A673 (cell line): ENCODE data around the gene HEXD. TPM values are rescaled to one million over a fixed set of nuclear protein-coding genes. Genes with fewer than 3 reads are reported as not detected.
"Not testable (repeated sequence)": the region's sequence is repeated elsewhere in the genome, so short reads cannot be mapped to it uniquely, and the experiment has no call there.

ENCODE experiments used
- BruUV-seq: library from RNA; stranded (reverse); fragments of 400-500 nt; replicated peaks from 2 replicates; lab custom pipeline; 2021; lab: Mats Ljungman, UMichigan
- CTCF ChIA-PET: fragments of 300-600 bp; sonication (Branson Sonifier 250); formaldehyde crosslinking; loops from one replicate; lab custom pipeline; 2022; ENCODE audit warnings: antibody characterized with exemption; lab: Charles Lee
- POLR2A ChIA-PET: fragments of 300-600 bp; sonication (Branson Sonifier 250); formaldehyde crosslinking; loops from one replicate; lab custom pipeline; 2022; ENCODE audit warnings: antibody characterized with exemption; ENCODE audit not compliant: low non-redundant PET; lab: Charles Lee
- DNase-seq: peaks from one replicate; pipeline ENCODE4 v3.0.0-alpha.2; 2015; ENCODE audit warnings: low spot score
- H3K27ac ChIP-seq: fragments of 200-600 bp; sonication (generic); 2 replicates; pipeline ENCODE4 v1.5.1; 2016; ENCODE audit warnings: mixed run types, low read depth, mild to moderate bottlenecking, mixed read lengths, antibody characterized with exemption, low read length; ENCODE audit not compliant: poor library complexity, severe bottlenecking
- H3K27me3 ChIP-seq: fragments of 200-600 bp; sonication (generic); replicated peaks from 2 replicates; pipeline ENCODE4 v1.6.1; 2017; ENCODE audit warnings: mixed run types, low read depth, mild to moderate bottlenecking, mixed read lengths, antibody characterized with exemption, low read length; ENCODE audit not compliant: insufficient read depth, poor library complexity
- H3K36me3 ChIP-seq: fragments of 200-600 bp; sonication (generic); 2 replicates; pipeline ENCODE4 v1.6.1; 2016; ENCODE audit warnings: mixed run types, mild to moderate bottlenecking, mixed read lengths, antibody characterized with exemption, low read length; ENCODE audit not compliant: insufficient read depth, poor library complexity, severe bottlenecking
- H3K4me1 ChIP-seq: fragments of 200-600 bp; sonication (generic); 2 replicates; pipeline ENCODE4 v1.6.1; 2017; ENCODE audit warnings: mixed run types, mild to moderate bottlenecking, mixed read lengths, antibody characterized with exemption, low read length; ENCODE audit not compliant: insufficient read depth, poor library complexity, severe bottlenecking
- H3K4me3 ChIP-seq: fragments of 200-600 bp; sonication (generic); 2 replicates; pipeline ENCODE4 v1.5.1; 2016; ENCODE audit warnings: low read depth, mixed run types, mild to moderate bottlenecking, mixed read lengths, low read length; ENCODE audit not compliant: poor library complexity, severe bottlenecking
- H3K9me3 ChIP-seq: fragments of 200-600 bp; sonication (generic); 2 replicates; pipeline ENCODE4 v1.6.1; 2016; ENCODE audit warnings: mixed run types, low read depth, mild to moderate bottlenecking, mixed read lengths, antibody characterized with exemption, low read length; ENCODE audit not compliant: poor library complexity, severe bottlenecking
- CTCF ChIP-seq: fragments of 300-800, 200-600 bp; sonication (generic); conservative IDR thresholded peaks from 2 replicates; pipeline ENCODE4 v1.5.1; 2017; ENCODE audit warnings: low read depth, mild to moderate bottlenecking, antibody characterized with exemption, low read length, moderate library complexity, mixed read lengths
- EZH2 ChIP-seq: fragments of 200-600 bp; sonication (generic); IDR thresholded peaks from 2 replicates; pipeline ENCODE4 v1.6.1; 2017; ENCODE audit warnings: borderline replicate concordance, low read depth, mild to moderate bottlenecking, mixed read lengths, antibody characterized with exemption, low read length; ENCODE audit not compliant: poor library complexity, severe bottlenecking
- intact Hi-C: fragments of 100-400 bp; cut with micrococcal nuclease; formaldehyde crosslinking; loops from one replicate; pipeline ENCODE4 v1.10.0; 2022; ENCODE audit not compliant: unreplicated experiment
- total RNA-seq: library from RNA; stranded (reverse); gene quantifications from 2 replicates; pipeline ENCODE4 v1.2.3, GENCODE V29; 2021

Gene HEXD
- total RNA-seq, 1 experiment from 2014 or later: 20.1 TPM

GRCh38 chr17:82376042-82376730 lies 42.0 kb upstream of the HEXD start:
- ChIA-PET POLR2A (no interaction called here), CTCF (no interaction called here)
- intact Hi-C loops: no loop called here
- no peaks in the 10 kb centered on the region for H3K9me3 ChIP-seq
- H3K4me1 ChIP-seq: peaks cover 15% of the 10 kb centered on the region
- H3K36me3 ChIP-seq: no peaks in the 10 kb centered on the region
- no peak overlapping the region for H3K27ac ChIP-seq
- no peak for TF ChIP-seq EZH2
- TF ChIP-seq CTCF: no peak
- H3K4me3 ChIP-seq: no peak overlapping the region
- no peak for DNase-seq
- peaks cover 3% of the 10 kb centered on the region for H3K27me3 ChIP-seq
- BruUV-seq: no TSS peak

DNA sequence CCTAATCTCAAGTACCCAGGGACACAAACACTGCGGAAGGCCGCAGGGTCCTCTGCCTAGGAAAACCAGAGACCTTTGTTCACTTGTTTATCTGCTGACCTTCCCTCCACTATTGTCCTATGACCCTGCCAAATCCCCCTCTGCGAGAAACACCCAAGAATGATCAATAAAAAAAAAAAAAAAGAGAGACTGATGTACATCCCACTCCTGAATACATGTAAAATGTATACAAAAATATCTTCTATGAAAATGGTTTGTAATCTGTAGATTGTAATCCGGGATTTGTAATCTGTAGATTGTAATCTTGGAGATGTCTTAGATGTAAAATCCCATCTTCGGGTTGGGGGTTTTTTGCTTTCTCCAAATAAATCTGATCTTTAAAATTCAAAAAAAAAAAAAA lies 40.9 kb upstream of the HEXD start:
- DNase-seq, H3K4me3 ChIP-seq, H3K36me3 ChIP-seq, H3K27ac ChIP-seq, CTCF ChIA-PET, BruUV-seq, H3K27me3 ChIP-seq, intact Hi-C loops, H3K9me3 ChIP-seq, POLR2A ChIA-PET: not testable (repeated sequence)
- peaks cover 15% of the 10 kb centered on the region for H3K4me1 ChIP-seq

DNA sequence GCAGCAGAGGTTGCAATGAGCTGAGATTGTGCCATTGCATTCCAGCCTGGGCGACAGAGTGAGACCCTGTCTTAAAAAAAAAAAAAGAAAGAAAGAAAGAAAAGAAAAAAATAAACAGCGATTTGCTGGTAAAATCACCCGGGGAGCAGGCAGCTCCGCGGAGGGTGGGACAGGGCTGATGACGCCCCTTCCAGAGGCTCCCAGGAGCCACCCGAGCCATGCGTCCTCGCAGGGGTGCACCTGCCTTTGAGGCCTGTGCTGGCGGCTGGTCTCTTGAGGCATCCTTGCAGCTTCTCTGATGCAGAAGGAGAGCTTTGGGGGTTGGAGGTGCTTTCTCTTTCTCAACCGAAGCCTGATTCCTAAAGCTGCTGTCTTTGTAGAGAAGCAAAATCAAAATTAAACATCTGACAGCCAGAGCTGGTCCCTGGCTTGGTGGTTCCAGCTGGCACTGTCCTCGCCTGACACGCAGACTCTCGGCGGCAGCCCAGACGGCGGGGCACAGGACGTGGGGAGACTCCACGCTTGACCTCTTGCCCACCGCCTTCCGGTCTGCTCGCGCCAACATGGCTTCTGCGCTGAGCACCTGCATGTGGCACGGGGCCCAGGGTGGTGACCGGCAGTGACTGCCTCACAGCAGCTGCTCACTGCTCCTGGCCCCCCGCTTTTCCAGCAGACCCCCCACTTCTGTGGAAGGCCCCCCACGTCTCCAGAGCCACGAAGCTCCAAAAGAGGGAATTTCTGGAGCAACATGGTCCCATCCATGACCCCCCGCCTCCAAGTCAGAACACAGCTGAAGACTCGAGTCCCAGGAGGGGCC lies 40.0 kb upstream of the HEXD start:
- BruUV-seq: no TSS peak
- Histone ChIP-seq H3K27ac (no peak overlapping the region), H3K36me3 (no peaks in the 10 kb centered on the region), H3K9me3 (no peaks in the 10 kb centered on the region), H3K27me3 (no peaks in the 10 kb centered on the region), H3K4me3 (no peak overlapping the region), H3K4me1 (peaks cover 7% of the 10 kb centered on the region)
- no peak for TF ChIP-seq CTCF
- TF ChIP-seq EZH2: no peak
- ChIA-PET CTCF (interaction anchor here (0.6 kb wide), 1 partner anchor 55 kb away, joined by 5 read pairs; no protein-coding TSS in a partner anchor), POLR2A (no interaction called here)
- DNase-seq: no peak
- intact Hi-C loops: no loop called here
